GM18909 (cell line): ENCODE measurements around the gene SLC2A14.
"Not testable (repeated sequence)": the region's sequence is repeated elsewhere in the genome, so short reads cannot be mapped to it uniquely, and the experiment has no call there.

Experiments
- ATAC-seq: cut with Tn5 transposase; IDR thresholded peaks from one replicate; pipeline ENCODE4 v1.9.1; 2021; ENCODE audit warnings: mild to moderate bottlenecking; ENCODE audit not compliant: unreplicated experiment, poor library complexity

The SLC2A14 gene

GRCh38 chr12:7877420-7877819 is 4.7 kb upstream of the SLC2A14 start:
- ATAC-seq, result no peak

- ATAC-seq, result no peak
Measured at GRCh38 chr12:7870335-7870734, 2.4 kb downstream of the SLC2A14 start.

DNA sequence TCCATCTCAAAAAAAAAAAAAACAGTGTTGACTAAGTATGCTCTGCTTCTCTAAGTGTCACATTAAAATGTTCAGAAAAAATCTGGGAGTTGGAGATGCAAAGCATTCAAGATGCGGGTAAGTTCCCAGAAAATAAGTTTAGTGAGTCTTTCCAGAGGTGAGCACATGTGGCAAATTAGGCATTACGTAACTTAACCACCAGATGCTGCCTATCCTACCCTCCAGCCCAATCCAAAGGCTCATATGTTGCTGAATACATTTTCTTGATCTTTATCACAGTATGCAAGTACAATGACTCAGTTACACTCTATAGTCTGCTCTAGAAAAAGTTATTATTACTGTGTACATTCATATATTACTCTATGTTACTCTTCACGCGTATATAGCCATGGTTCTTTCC is 3.6 kb downstream of the SLC2A14 start:
- ATAC-seq, result no peak

- ATAC-seq, result no peak
Measured at GRCh38 chr12:7868391-7868790, 4.3 kb downstream of the SLC2A14 start.

DNA sequence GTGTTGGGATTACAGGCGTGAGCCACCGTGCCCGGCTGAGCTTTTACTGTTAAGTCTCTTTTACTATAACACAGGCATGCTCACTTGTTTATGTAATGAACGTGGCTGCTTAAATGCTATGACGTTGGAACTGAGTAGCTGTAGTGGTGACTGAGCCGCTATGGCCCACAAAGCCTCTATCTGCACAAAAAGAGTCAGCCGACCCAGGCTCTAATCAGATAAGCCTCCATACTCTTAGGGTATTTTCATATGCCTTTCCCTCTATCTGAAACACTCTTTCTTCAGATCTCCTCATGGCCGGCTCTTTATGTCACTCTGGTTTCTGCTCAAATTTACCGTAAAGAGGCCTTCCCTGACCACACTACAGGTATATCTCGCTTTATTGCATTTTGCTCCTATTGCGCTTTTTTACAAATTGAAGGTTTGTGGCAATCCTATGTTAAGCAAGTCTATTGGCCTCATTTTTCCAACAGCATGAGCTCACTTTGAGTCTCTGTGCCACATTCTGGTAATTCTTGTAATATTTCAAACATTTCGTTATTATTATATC is 8.0 kb downstream of the SLC2A14 start:
- no peak for ATAC-seq

DNA sequence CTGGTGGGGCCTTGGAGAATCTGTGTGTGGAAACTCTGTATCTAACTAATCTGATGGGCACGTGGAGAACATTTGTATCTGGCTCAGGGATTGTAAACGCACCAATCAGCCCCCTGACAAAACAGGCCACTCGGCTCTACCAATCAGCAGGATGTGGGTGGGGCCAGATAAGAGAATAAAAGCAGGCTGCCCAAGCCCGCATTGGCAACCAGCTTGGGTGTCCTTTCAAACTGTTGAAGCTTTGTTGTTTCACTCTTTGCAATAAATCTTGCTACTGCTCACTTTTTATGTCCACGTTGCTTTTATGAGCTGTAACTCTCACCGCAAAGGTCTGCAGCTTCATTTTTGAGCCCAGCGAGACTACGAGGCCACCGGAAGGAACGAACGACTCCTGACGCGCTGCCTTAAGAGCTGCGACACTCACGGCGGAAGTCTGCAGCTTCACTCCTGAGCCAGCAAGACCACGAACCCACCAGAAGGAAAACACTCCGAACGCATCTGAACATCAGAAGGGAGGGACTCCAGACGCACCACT is 9.8 kb downstream of the SLC2A14 start:
- ATAC-seq, result not testable (repeated sequence)

DNA sequence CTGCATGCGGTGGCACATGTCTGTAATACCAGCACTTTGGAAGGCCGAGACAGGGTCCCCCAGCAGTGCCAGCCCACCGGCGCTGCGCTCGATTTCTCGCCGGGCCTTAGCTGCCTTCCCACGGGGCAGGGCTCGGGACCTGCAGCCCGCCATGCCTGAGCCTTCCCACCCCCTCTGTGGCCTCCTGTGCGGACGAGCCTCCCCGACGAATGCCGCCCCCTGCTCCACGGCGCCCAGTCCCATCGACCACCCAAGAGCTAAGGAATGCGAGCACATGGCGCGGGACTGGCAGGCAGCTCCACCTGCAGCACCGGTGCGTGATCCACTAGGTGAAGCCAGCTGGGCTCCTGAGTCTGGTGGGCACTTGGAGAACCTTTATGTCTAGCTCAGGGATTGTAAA is 10.4 kb downstream of the SLC2A14 start:
- ATAC-seq, result not testable (repeated sequence)

GRCh38 chr12:7859552-7859951 is 13.2 kb downstream of the SLC2A14 start:
- no peak for ATAC-seq

GRCh38 chr12:7857971-7858370 is 14.7 kb downstream of the SLC2A14 start:
- no peak for ATAC-seq

- no peak for ATAC-seq
Measured at GRCh38 chr12:7856516-7856915, 16.2 kb downstream of the SLC2A14 start.

DNA sequence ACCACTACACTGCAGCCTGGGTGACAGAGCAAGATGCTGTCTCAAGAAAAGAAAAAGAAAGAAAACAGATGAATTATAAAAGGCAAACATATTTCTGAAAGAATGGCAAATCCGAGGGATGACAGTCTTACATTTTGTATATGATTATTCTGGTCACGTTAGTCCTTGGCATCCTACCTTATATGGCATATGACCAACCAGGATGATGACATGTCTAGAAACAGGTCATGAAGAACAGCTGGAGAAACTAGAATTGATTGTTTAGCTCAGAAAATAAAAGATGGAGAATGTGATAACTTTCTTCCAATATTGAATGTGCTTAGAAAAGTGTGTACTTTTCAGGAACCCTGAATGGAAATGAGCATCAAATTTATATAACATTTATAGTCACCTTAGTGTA is 19.2 kb downstream of the SLC2A14 start:
- no peak for ATAC-seq

- not testable (repeated sequence) for ATAC-seq
Measured at GRCh38 chr12:7851622-7852081, 21.1 kb downstream of the SLC2A14 start.

GRCh38 chr12:7850099-7850498 is 22.6 kb downstream of the SLC2A14 start:
- ATAC-seq, result not testable (repeated sequence)

- ATAC-seq, result not testable (repeated sequence)
Measured at GRCh38 chr12:7848098-7848422, 24.7 kb downstream of the SLC2A14 start.

- ATAC-seq, result peak; percentile 43
Measured at GRCh38 chr12:7847226-7848097, 25.3 kb downstream of the SLC2A14 start.

DNA sequence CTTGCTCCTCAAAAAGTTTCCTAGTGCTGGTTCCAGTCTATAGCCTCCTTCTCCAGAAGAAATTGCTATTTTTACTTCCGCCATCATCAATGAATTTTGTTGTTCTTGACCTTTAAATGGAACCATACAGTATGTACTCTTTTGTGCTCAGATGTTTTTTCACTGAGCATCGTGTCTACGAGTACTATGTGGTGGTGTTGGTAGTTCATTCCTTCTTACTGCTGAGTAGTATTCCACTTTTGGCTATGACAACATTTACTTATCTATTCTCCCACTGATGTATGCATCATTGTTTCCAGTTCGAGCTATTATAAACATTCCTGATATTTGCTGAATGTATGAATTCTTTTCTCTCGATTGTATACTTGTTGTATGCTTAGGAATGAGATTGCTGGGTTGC is 28.6 kb downstream of the SLC2A14 start:
- ATAC-seq, result no peak

DNA sequence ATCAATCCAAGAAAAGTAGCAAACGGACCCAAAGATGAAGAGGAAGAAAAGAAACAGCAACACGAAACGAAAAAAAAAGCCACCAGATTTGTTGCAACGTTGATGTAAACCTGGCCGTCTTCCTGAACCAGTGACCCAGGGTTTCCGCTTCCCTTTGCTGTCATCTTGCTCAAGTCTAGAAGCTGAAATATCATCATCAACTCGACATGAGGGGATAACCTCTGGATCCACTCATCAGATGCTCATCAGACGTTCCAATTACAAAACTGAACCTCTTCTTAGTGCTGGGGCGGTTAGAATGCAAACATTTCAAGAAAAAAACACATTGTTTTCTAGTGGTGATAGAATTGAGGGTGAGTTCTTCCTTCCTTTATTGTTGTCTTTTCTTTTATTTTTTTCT is 29.1 kb downstream of the SLC2A14 start:
- ATAC-seq, result not testable (repeated sequence)

GRCh38 chr12:7843149-7843548 is 29.6 kb downstream of the SLC2A14 start:
- ATAC-seq, result not testable (repeated sequence)

- not testable (repeated sequence) for ATAC-seq
Measured at GRCh38 chr12:7842444-7842843, 30.3 kb downstream of the SLC2A14 start.

GRCh38 chr12:7839848-7840247 is 32.9 kb downstream of the SLC2A14 start:
- not testable (repeated sequence) for ATAC-seq

- ATAC-seq, result not testable (repeated sequence)
Measured at GRCh38 chr12:7839226-7839625, 33.5 kb downstream of the SLC2A14 start.

DNA sequence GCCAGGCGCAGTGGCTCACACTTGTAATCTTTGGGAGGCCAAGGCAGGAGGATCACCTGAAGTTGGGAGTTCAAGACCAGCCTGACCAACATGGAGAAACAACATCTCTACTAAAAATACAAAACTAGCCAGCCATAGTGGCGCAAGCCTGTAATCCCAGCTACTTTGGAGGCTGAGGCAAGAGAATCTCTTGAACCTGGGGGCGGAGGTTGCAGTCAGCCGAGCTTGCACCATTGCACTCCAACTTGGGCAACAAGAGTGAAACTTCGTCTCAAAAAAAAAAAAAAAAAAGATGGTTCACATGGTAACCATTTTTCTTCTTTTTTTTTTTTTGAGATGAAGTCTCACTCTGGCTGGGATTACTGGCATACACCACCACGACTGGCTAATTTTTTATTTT is 35.3 kb downstream of the SLC2A14 start:
- no peak for ATAC-seq
